Non-pigmented ciliary epithelial cell (primary cell): ENCODE results near the gene POLR2C.
"Not testable (repeated sequence)": the region's sequence is repeated elsewhere in the genome, so short reads cannot be mapped to it uniquely, and the experiment has no call there.

Experiments used
- DNase-seq: peaks from one replicate; pipeline ENCODE4 v3.0.0-alpha.2; 2010; ENCODE audit warnings: low read depth

The POLR2C gene

DNA sequence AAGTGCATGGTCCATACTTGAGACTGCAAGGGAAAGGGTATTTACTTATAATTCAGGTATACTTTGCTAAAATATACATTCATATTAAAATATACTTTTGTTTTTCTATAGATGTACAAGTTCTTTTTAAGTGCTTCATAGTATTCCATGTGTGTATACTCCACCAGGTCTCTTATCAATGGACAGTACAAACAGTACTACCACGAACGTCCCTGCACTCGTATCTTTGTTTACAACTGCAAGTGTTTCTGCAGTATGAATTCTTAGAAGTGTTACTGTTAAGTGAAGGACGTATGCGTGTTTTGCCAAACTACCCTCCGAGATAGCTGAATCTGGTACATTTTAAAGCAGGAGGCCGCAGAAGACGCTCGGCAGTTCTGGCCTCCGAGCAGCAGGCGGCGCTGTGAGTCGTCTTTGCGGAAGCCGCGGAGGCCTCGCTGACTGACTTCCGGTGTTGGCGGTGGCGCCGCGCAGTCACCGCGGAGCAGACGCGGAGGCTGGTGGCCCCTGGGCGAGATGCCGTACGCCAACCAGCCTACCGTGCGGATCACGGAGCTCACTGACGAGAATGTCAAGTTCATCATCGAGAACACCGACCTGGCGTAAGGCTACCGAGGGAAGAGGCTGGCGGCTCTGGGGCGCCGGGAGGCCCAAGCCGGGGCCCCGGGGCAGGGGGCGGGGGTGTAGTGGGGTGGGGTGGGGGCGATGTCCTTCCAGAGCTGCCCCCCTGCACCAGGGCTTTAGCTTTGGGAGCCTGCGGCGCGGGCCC, at the start of gene POLR2C:
Gene POLR2C (plus strand): TSS at position 471 of the 769 bp plus-strand sequence. CDS start 46 bp downstream, at position 517.
- no peak for DNase-seq

DNA sequence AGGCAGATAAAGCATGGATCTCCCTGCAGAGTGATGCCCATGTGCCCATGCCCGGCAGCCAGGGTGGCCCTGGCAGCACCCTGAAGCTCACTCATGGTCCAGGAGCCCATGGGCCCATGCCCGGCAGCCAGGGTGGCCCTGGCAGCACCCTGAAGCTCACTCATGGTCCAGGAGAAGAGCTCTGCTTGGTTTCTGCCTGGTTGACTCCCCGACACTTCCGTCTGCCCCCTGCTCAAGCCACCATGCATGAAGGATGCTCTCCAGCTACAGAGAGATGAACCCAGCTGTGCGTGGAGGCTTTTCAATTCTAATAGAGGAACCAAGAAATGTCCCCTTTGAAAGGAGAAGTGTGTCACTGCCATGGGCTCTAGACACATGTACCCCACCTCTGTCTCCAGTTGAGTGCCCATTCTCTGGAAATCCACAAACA, 49.2 kb upstream of the POLR2C start:
- DNase-seq, result no peak

GRCh38 chr16:57413733-57414132, 48.7 kb upstream of the POLR2C start:
- DNase-seq, result no peak

DNA sequence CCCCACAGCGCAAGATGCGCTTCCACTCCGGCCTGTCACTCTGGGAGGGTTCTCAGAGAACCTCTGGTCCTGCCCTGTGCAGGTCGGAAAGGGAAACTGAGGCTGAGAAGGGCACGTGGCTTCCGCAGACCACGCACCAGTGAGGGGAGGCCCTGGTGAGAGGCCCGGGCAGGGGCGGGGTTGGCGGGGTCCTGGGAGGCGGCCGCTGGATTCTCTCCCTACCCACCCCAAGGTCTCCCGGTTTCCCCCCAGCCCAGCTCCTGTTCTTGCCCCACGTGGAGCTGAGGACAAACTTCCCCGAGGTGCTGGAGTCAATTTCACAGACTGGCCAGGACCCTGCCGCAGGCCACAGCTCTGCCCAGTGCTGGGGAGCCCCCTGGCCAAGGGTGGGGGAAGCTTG, 46.4 kb upstream of the POLR2C start:
- no peak for DNase-seq

DNA sequence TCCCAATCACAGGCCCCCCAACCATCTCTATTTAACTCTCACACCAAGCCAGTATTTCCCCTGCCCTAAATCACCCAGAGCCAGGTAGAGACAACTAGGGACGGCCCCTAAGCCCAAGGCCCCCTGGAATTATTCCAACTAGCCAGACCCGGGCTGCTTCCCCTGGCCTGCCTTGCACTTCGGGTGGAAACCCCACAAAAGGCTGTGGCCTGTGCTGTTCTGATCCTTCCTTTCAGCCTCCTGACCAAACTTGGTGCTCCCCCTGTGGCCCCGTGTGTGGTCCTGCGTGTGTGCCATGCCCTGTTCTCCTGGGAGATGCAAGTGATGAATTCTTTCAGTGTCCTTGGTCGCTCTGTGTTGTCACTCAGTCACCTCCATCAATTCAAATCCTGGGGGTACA, 43.0 kb upstream of the POLR2C start:
- DNase-seq, result no peak

DNA sequence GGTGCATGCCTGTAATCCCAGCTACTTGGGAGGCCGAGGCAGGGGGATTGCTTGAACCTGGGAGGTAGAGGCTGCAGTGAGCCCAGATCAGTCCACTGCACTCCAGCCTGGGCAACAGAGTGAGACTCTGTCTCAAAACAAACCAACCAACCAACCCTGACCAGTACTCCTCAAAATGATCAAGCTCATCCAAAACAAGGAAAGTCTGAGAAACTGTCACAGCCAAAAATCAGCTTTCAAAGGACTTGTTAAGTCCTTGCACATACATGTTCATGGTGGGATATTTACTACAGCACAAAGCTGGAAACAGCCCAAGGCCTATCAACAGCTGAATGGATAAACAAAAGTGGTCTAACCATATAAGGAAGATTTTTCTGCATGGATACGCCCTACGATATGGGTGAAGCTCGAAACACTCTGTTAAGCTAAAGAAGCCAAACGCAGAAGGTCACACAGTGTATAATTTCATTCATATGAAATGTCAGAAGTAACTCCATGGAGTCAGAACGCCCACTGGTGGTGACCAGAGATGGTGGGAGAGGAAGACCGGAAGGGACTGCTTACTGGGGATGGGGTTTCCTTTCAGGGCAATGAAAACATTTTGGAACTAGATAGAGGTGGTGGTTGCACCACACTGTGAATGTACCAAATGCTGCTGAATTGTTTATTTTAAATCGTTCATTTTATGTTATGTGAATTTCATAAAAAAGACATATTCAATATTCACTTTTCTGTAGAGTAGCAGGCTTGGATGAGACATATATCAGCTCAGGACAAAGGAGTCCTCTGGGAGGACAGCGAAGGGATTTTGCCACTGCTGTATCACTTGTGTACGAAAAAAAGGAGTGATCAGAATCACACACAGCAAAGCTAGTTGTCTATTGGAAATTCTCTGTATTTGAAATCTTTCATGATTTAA, 40.2 kb upstream of the POLR2C start:
- DNase-seq, result peak; percentile 23

- DNase-seq, result no peak
Observed at GRCh38 chr16:57423152-57423551, 39.3 kb upstream of the POLR2C start.

GRCh38 chr16:57424583-57424982, 37.9 kb upstream of the POLR2C start:
- no peak for DNase-seq

GRCh38 chr16:57426356-57426755, 36.1 kb upstream of the POLR2C start:
- no peak for DNase-seq

GRCh38 chr16:57427307-57427706, 35.2 kb upstream of the POLR2C start:
- no peak for DNase-seq

DNA sequence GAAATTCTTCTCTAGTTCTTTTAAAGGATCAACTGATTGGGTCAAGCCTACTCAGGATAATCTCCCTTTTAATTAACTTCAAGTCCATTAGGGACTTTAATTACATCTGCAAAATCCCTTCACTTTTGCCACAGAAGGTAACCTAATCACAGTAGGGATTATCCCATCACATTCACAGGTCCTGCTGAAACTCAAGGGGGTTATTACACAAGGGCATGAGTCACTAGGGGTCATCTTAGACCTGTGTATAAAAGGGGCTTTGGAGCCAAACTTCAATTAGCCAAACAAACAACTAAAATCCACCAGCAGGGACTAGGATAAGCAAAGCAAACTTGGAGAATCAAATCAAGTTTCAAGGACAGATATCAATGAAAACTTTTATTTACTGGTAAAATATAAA, 34.7 kb upstream of the POLR2C start:
- no peak for DNase-seq

- DNase-seq, result no peak
Observed at GRCh38 chr16:57430955-57431354, 31.5 kb upstream of the POLR2C start.

- DNase-seq, result no peak
Observed at GRCh38 chr16:57432505-57432904, 30.0 kb upstream of the POLR2C start.

- DNase-seq, result no peak
Observed at GRCh38 chr16:57432989-57433388, 29.5 kb upstream of the POLR2C start.

DNA sequence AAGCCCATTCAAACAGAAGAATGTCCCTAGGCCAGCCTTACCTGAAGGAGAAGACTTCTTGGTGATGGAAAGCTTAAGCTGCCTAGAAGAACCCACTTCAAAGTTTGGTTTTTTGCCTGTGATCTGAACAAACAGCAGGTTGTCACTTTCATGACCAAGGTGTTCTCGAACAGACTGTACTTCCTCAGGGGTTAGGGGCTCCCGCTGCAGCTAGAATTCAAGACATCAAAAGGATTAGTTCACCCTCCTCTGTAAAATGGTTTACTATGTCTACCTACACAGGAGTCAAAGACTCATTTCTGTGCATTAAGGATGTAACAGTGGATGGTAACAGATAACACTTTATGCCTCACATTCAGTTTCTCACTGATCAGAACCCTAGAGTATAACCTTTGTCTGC, 28.5 kb upstream of the POLR2C start:
- no peak for DNase-seq

GRCh38 chr16:57435838-57436237, 26.6 kb upstream of the POLR2C start:
- no peak for DNase-seq

DNA sequence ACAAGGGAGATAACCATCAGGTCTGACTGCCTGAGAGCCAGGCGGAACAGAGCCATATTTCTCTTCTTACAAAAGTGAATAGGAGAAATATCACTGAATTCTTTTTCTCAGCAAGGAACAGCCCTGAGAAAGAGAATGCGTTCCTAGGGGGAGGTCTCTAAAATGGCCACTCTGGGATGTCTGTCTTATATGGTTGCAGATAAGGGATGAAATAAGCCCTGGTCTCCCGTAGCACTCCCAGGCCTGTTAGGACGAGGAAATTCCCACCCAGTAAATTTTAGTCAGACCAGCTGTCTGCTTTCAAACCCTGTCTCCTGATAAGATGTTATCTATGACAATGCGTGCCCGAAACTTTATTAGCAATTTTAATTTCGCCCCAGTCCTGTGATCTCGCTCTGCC, 22.5 kb upstream of the POLR2C start:
- not testable (repeated sequence) for DNase-seq

DNA sequence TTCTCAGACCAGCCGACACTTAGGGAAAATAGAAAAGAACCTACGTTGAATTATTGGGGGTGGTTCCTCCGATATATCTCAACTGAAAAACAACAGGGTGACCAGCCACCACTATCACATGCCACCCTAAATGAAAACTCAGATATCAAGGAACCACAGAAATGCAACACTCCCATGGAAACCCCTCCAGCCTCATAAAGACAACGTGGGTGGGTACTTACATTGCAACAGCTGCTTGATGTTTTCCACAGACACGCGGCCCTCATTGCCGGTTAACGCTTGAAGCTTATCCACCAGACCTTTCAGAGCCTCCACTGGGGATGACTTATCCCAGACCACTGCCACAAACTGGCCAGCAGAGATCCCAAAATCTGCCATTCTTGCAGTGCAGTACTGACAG, 21.9 kb upstream of the POLR2C start:
- not testable (repeated sequence) for DNase-seq

DNA sequence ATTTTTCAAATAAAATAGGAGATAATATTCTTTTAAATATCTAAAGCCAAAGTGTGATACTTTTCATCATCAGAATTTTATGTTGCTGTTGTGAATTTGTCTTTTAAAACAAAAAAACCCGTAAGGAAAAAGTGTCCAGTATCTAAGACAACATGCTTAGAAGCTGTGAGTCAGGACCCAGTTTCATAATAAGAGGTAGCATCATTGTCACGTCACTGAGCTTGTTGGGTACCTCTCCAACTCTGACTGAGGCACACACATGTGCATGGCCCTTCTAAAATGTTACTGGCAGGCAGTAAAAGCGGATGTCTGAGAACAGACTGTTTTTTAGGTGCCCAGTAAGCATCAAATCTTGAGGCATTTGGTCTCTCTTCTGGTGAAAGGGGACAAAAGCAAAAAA, 17.8 kb upstream of the POLR2C start:
- DNase-seq, result no peak

GRCh38 chr16:57445510-57445909, 17.0 kb upstream of the POLR2C start:
- DNase-seq, result no peak

GRCh38 chr16:57446531-57447185, 15.8 kb upstream of the POLR2C start:
- DNase-seq, result no peak

- DNase-seq, result peak; percentile 60
Observed at GRCh38 chr16:57447186-57447962, 15.1 kb upstream of the POLR2C start, which contains the start of the genes CIAPIN1 and COQ9. TSS of gene CIAPIN1 (minus strand) at chr16:57447385. CDS start at chr16:57440928, 6,457 bp downstream. TSS of gene COQ9 (plus strand) at chr16:57447479. CDS start at chr16:57447506, 27 bp downstream.
